Activated CD4-positive, alpha-beta T cell treated with anti-CD3 and anti-CD28 coated beads for 36 hours (primary cell): ENCODE data around the gene PCCA. TPM values are rescaled to one million over a fixed set of nuclear protein-coding genes. Genes with fewer than 3 reads are reported as not detected.

Experiments
- ATAC-seq: fragments of 200-7000 bp; cut with Tn5 transposase; one replicate; pipeline ENCODE4 v1.10.0; 2021; ENCODE audit warnings: mild to moderate bottlenecking, moderate library complexity
- CTCF ChIA-PET: fragments of 350-600 bp; sonication (Branson Sonifier 250); formaldehyde crosslinking; loops from one replicate; lab custom pipeline; 2021; ENCODE audit warnings: antibody characterized with exemption; lab: Charles Lee
- POLR2A ChIA-PET: fragments of 350-600 bp; sonication (Branson Sonifier 250); formaldehyde crosslinking; loops from one replicate; lab custom pipeline; 2021; ENCODE audit warnings: antibody characterized with exemption, inconsistent platforms; lab: Charles Lee
- DNase-seq: peaks from one replicate; pipeline ENCODE4 v3.0.0-alpha.2; 2020
- H3K27ac Mint-ChIP-seq: one replicate; pipeline ENCODE4 v1.8.0; 2021; ENCODE audit warnings: mixed read lengths
- H3K27me3 Mint-ChIP-seq: one replicate; pipeline ENCODE4 v1.8.0; 2021; ENCODE audit warnings: mixed read lengths
- H3K36me3 Mint-ChIP-seq: one replicate; pipeline ENCODE4 v1.8.0; 2021; ENCODE audit warnings: low read depth, mixed read lengths
- H3K4me1 Mint-ChIP-seq: one replicate; pipeline ENCODE4 v1.8.0; 2021; ENCODE audit warnings: mixed read lengths
- H3K4me3 Mint-ChIP-seq: one replicate; pipeline ENCODE4 v1.8.0; 2021; ENCODE audit warnings: mild to moderate bottlenecking, moderate library complexity, mixed read lengths
- H3K9me3 Mint-ChIP-seq: one replicate; pipeline ENCODE4 v1.8.0; 2021; ENCODE audit warnings: low read depth, mixed read lengths
- intact Hi-C, 2 experiments: fragments of 100-400 bp; cut with DNase I in 1 of 2; cut with micrococcal nuclease in 1 of 2; formaldehyde crosslinking; loops; one replicate each; pipeline versions ENCODE4 v1.14.2 to v1.15.1; 2022 to 2024; cut with DNase I, micrococcal nuclease
- total RNA-seq, 2 experiments: library from RNA; stranded (reverse); gene quantifications; one replicate each; pipeline ENCODE4 v1.2.3, GENCODE V29; 2021

Gene PCCA
- total RNA-seq, 2 experiments from 2014 or later = 5.8 to 7.3 TPM

- intact Hi-C loops = no loop called here
- DNase-seq = no peak
- no peak overlapping the region for H3K4me3 Mint-ChIP-seq
- H3K27ac Mint-ChIP-seq = no peak overlapping the region
- H3K9me3 Mint-ChIP-seq = no peaks in the 10 kb centered on the region
- no peaks in the 10 kb centered on the region for H3K27me3 Mint-ChIP-seq
- no peaks in the 10 kb centered on the region for H3K36me3 Mint-ChIP-seq
- ChIA-PET CTCF (no interaction called here), POLR2A (no interaction called here)
- peaks cover 15% of the 10 kb centered on the region for H3K4me1 Mint-ChIP-seq
- no peak for ATAC-seq
Observed at GRCh38 chr13:100533588-100534041, 444.7 kb downstream of the PCCA start.

- H3K4me1 Mint-ChIP-seq = peaks cover 22% of the 10 kb centered on the region
- H3K27me3 Mint-ChIP-seq = no peaks in the 10 kb centered on the region
- no peaks in the 10 kb centered on the region for H3K36me3 Mint-ChIP-seq
- ChIA-PET POLR2A (no interaction called here), CTCF (no interaction called here)
- intact Hi-C loops = no loop called here
- DNase-seq (no peak), ATAC-seq (no peak)
- H3K9me3 Mint-ChIP-seq = no peaks in the 10 kb centered on the region
- H3K27ac Mint-ChIP-seq = no peak overlapping the region
- H3K4me3 Mint-ChIP-seq = no peak overlapping the region
Observed at GRCh38 chr13:100534147-100534843, 445.4 kb downstream of the PCCA start.

GRCh38 chr13:100534911-100535310 lies 446.0 kb downstream of the PCCA start:
- no peak for ATAC-seq
- Mint-ChIP-seq H3K4me1 (peaks cover 24% of the 10 kb centered on the region), H3K9me3 (no peaks in the 10 kb centered on the region), H3K27ac (no peak overlapping the region), H3K4me3 (no peak overlapping the region), H3K36me3 (no peaks in the 10 kb centered on the region), H3K27me3 (no peaks in the 10 kb centered on the region)
- CTCF ChIA-PET = no interaction called here
- intact Hi-C loops = no loop called here
- DNase-seq = no peak
- POLR2A ChIA-PET = no interaction called here

- no peak overlapping the region for H3K4me3 Mint-ChIP-seq
- H3K36me3 Mint-ChIP-seq = no peaks in the 10 kb centered on the region
- POLR2A ChIA-PET = no interaction called here
Observed at GRCh38 chr13:100535426-100536135, 446.7 kb downstream of the PCCA start.

GRCh38 chr13:100536643-100537180 lies 447.8 kb downstream of the PCCA start:
- no peak for ATAC-seq
- H3K27ac Mint-ChIP-seq = no peak overlapping the region

More at GRCh38 chr13:100535426-100536135, 446.7 kb downstream of the PCCA start:
- CTCF ChIA-PET = no interaction called here
- Mint-ChIP-seq H3K27ac (no peak overlapping the region), H3K9me3 (no peaks in the 10 kb centered on the region), H3K27me3 (no peaks in the 10 kb centered on the region), H3K4me1 (peaks cover 24% of the 10 kb centered on the region)
- ATAC-seq = no peak
- intact Hi-C loops = no loop called here
- DNase-seq = no peak

GRCh38 chr13:100537486-100537885 lies 448.6 kb downstream of the PCCA start:
- intact Hi-C loops = no loop called here
- H3K4me1 Mint-ChIP-seq = peaks cover 25% of the 10 kb centered on the region
- H3K9me3 Mint-ChIP-seq = no peaks in the 10 kb centered on the region
- H3K27ac Mint-ChIP-seq = no peak overlapping the region
- no peak for ATAC-seq
- no peaks in the 10 kb centered on the region for H3K36me3 Mint-ChIP-seq
- H3K27me3 Mint-ChIP-seq = no peaks in the 10 kb centered on the region
- ChIA-PET CTCF (interaction anchor here (0.5 kb wide), 1 partner anchor 12 kb away, joined by 3 read pairs; no protein-coding TSS in a partner anchor), POLR2A (no interaction called here)
- DNase-seq = no peak
- no peak overlapping the region for H3K4me3 Mint-ChIP-seq

More at GRCh38 chr13:100536643-100537180, 447.8 kb downstream of the PCCA start:
- H3K27me3 Mint-ChIP-seq = no peaks in the 10 kb centered on the region
- H3K4me1 Mint-ChIP-seq = peaks cover 24% of the 10 kb centered on the region
- POLR2A ChIA-PET = no interaction called here
- CTCF ChIA-PET = no interaction called here
- H3K9me3 Mint-ChIP-seq = no peaks in the 10 kb centered on the region
- H3K36me3 Mint-ChIP-seq = no peaks in the 10 kb centered on the region
- H3K4me3 Mint-ChIP-seq = no peak overlapping the region
- intact Hi-C loops = no loop called here
- no peak for DNase-seq

- POLR2A ChIA-PET = no interaction called here
- intact Hi-C loops = no loop called here
Observed at GRCh38 chr13:100537951-100538462, 449.1 kb downstream of the PCCA start.

GRCh38 chr13:100540621-100541020 lies 451.7 kb downstream of the PCCA start:
- no peak for ATAC-seq
- ChIA-PET CTCF (interaction anchor here (1.0 kb wide), 1 partner anchor 11 kb away, joined by 3 read pairs; no protein-coding TSS in a partner anchor), POLR2A (no interaction called here)
- Mint-ChIP-seq H3K9me3 (no peaks in the 10 kb centered on the region), H3K27ac (no peak overlapping the region), H3K4me3 (no peak overlapping the region), H3K27me3 (no peaks in the 10 kb centered on the region), H3K36me3 (no peaks in the 10 kb centered on the region), H3K4me1 (peaks cover 30% of the 10 kb centered on the region)
- intact Hi-C loops = no loop called here
- no peak for DNase-seq

More at GRCh38 chr13:100537951-100538462, 449.1 kb downstream of the PCCA start:
- H3K27ac Mint-ChIP-seq = no peak overlapping the region
- H3K9me3 Mint-ChIP-seq = no peaks in the 10 kb centered on the region
- no peak overlapping the region for H3K4me3 Mint-ChIP-seq
- H3K4me1 Mint-ChIP-seq = peaks cover 30% of the 10 kb centered on the region
- CTCF ChIA-PET = no interaction called here
- DNase-seq (no peak), ATAC-seq (no peak)
- no peaks in the 10 kb centered on the region for H3K27me3 Mint-ChIP-seq
- no peaks in the 10 kb centered on the region for H3K36me3 Mint-ChIP-seq

GRCh38 chr13:100541897-100542825 lies 453.3 kb downstream of the PCCA start:
- Mint-ChIP-seq H3K4me1 (peaks cover 27% of the 10 kb centered on the region), H3K27ac (no peak overlapping the region), H3K4me3 (no peak overlapping the region), H3K9me3 (no peaks in the 10 kb centered on the region), H3K36me3 (no peaks in the 10 kb centered on the region), H3K27me3 (no peaks in the 10 kb centered on the region)
- no peak for DNase-seq
- ChIA-PET POLR2A (no interaction called here), CTCF (interaction anchor here (0.7 to 1.0 kb wide), 2 partner anchors 10 to 32 kb away, joined by 3 to 4 read pairs; no protein-coding TSS in a partner anchor)
- intact Hi-C loops = loop anchor here in 1 of 2 experiments (1.0 kb wide), 1 partner anchor 884 kb away; no protein-coding TSS in a partner anchor
- no peak for ATAC-seq

- peak; percentile 14 for DNase-seq
- CTCF ChIA-PET = interaction anchor here (0.7 kb wide), 1 partner anchor 33 kb away, joined by 4 read pairs; no protein-coding TSS in a partner anchor
- Mint-ChIP-seq H3K4me1 (peaks cover 20% of the 10 kb centered on the region), H3K36me3 (no peaks in the 10 kb centered on the region), H3K4me3 (no peak overlapping the region), H3K9me3 (no peaks in the 10 kb centered on the region), H3K27ac (no peak overlapping the region), H3K27me3 (no peaks in the 10 kb centered on the region)
- peak; percentile 64 for ATAC-seq
- intact Hi-C loops = loop anchor here in 1 of 2 experiments (1.0 kb wide), 1 partner anchor 884 kb away; no protein-coding TSS in a partner anchor
- POLR2A ChIA-PET = no interaction called here
Observed at GRCh38 chr13:100542826-100543156, 453.9 kb downstream of the PCCA start.
